Hepatocyte (in vitro differentiated cells): ENCODE measurements around the gene CLVS2.

Experiments used
- EZH2 ChIP-seq: fragments of 200-600 bp; sonication (generic); IDR thresholded peaks from 2 replicates; pipeline ENCODE4 v1.6.1; 2016; ENCODE audit warnings: antibody characterized with exemption, mild to moderate bottlenecking, borderline replicate concordance
- EZH2phosphoT487 ChIP-seq: fragments of 200-600 bp; sonication (generic); IDR thresholded peaks from one replicate; pipeline ENCODE4 v1.6.1; 2018; ENCODE audit warnings: antibody characterized with exemption, mild to moderate bottlenecking, low read depth, moderate library complexity; ENCODE audit not compliant: unreplicated experiment, severe bottlenecking
- TF ChIP-seq, protein P1 (sequence below): fragments of 200-600 bp; sonication (generic); IDR thresholded peaks from 2 replicates; pipeline ENCODE4 v1.5.1; 2016; ENCODE audit warnings: antibody characterized with exemption, mild to moderate bottlenecking; ENCODE audit not compliant: poor library complexity

DNA sequence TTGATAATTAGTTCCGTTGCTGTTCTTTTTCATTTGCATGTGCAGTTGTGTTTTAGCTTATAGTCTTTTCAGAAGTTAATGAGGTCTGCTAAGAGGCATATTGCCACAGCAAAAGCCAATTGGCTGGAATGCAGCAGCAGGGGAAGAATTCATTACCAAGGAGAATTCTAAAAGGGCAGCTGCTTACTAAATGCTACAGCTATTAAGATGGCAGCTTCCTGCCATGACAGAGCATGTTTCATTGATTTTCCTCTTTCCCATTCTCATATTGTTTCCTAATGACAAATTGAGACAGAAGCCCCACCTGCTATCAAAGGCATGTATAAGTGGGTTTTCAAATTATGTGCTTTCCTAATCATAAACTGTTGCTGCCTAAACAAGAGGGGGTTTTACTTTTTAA is 66.6 kb downstream of the CLVS2 start:
- TF ChIP-seq, protein P1, sequence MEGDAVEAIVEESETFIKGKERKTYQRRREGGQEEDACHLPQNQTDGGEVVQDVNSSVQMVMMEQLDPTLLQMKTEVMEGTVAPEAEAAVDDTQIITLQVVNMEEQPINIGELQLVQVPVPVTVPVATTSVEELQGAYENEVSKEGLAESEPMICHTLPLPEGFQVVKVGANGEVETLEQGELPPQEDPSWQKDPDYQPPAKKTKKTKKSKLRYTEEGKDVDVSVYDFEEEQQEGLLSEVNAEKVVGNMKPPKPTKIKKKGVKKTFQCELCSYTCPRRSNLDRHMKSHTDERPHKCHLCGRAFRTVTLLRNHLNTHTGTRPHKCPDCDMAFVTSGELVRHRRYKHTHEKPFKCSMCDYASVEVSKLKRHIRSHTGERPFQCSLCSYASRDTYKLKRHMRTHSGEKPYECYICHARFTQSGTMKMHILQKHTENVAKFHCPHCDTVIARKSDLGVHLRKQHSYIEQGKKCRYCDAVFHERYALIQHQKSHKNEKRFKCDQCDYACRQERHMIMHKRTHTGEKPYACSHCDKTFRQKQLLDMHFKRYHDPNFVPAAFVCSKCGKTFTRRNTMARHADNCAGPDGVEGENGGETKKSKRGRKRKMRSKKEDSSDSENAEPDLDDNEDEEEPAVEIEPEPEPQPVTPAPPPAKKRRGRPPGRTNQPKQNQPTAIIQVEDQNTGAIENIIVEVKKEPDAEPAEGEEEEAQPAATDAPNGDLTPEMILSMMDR: no peak
- TF ChIP-seq EZH2 (no peak), EZH2phosphoT487 (no peak)
